Measurements from ENCODE around the gene ADRA2B.

ADRA2B gene

GRCh38 chr2:96109931-96110511 is 6.3 kb downstream of the ADRA2B start:
- no peak for TF ChIP-seq CTCF (IDR thresholded peaks at IDR 0.05; ENCODE audit: low read depth, low read length, missing control alignments)
- no peak for DNase-seq (ENCODE audit: low read depth)
- no peak overlapping the region for H3K4me3 ChIP-seq (ENCODE audit: low read depth, low read length)

- DNase-seq (ENCODE audit: low read depth): no peak
- TF ChIP-seq CTCF (IDR thresholded peaks at IDR 0.05; ENCODE audit: low read depth, low read length, missing control alignments): no peak
- H3K4me3 ChIP-seq (ENCODE audit: low read depth, low read length): no peak overlapping the region
Measured at GRCh38 chr2:96109361-96109680, 7.0 kb downstream of the ADRA2B start.

GRCh38 chr2:96108541-96109360 is 7.6 kb downstream of the ADRA2B start:
- no peak for DNase-seq (ENCODE audit: low read depth)
- H3K4me3 ChIP-seq (ENCODE audit: low read depth, low read length): no peak overlapping the region
- no peak for TF ChIP-seq CTCF (IDR thresholded peaks at IDR 0.05; ENCODE audit: low read depth, low read length, missing control alignments)

- no peak overlapping the region for H3K4me3 ChIP-seq (ENCODE audit: low read depth, low read length)
- no peak for TF ChIP-seq CTCF (IDR thresholded peaks at IDR 0.05; ENCODE audit: low read depth, low read length, missing control alignments)
- no peak for DNase-seq (ENCODE audit: low read depth)
Measured at GRCh38 chr2:96108151-96108540, 8.2 kb downstream of the ADRA2B start.

- no peak for TF ChIP-seq CTCF (IDR thresholded peaks at IDR 0.05; ENCODE audit: low read depth, low read length, missing control alignments)
- H3K4me3 ChIP-seq (ENCODE audit: low read depth, low read length): no peak overlapping the region
- DNase-seq (ENCODE audit: low read depth): no peak
Measured at GRCh38 chr2:96107708-96108065, 8.7 kb downstream of the ADRA2B start.

- no peak for DNase-seq (ENCODE audit: low read depth)
- no peak for TF ChIP-seq CTCF (IDR thresholded peaks at IDR 0.05; ENCODE audit: low read depth, low read length, missing control alignments)
Measured at GRCh38 chr2:96106991-96107707, 9.2 kb downstream of the ADRA2B start.

More at GRCh38 chr2:96106991-96107707, 9.2 kb downstream of the ADRA2B start:
- H3K4me3 ChIP-seq (ENCODE audit: low read depth, low read length): no peak overlapping the region

Data from GM12864 (cell line).